GM19035 (cell line): ENCODE results near the gene NGF.

ENCODE experiments used
- ATAC-seq: cut with Tn5 transposase; IDR thresholded peaks from one replicate; pipeline ENCODE4 v1.9.1; 2021; ENCODE audit not compliant: unreplicated experiment

NGF gene

GRCh38 chr1:115239426-115239825, 98.6 kb downstream of the NGF start:
- ATAC-seq = no peak

- ATAC-seq = no peak
Observed at GRCh38 chr1:115239148-115239422, 99.0 kb downstream of the NGF start.

GRCh38 chr1:115238336-115239147, 99.5 kb downstream of the NGF start:
- no peak for ATAC-seq

GRCh38 chr1:115237507-115237906, 100.5 kb downstream of the NGF start:
- no peak for ATAC-seq

GRCh38 chr1:115237023-115237422, 101.0 kb downstream of the NGF start:
- ATAC-seq = no peak
